GM12892 (cell line): Measurements from ENCODE around the gene CHST11.

Experiments used
- POLR2A ChIP-seq: IDR thresholded peaks from 2 replicates; pipeline ENCODE4 v1.6.1; 2011; ENCODE audit warnings: low read depth, low read length, control low read depth
- POLR2AphosphoS5 ChIP-seq: IDR thresholded peaks from 2 replicates; pipeline ENCODE4 v1.6.1; 2011; ENCODE audit warnings: low read depth, low read length, control low read depth

- TF ChIP-seq POLR2AphosphoS5 (no peak), POLR2A (no peak)
Measured at GRCh38 chr12:104562763-104563162, 106.0 kb downstream of the CHST11 start.
